Loucy (cell line): ENCODE data around the gene CELF4.

Source experiments
- H2AFZ ChIP-seq: fragments of 200-600 bp; sonication (generic); 2 replicates; pipeline ENCODE4 v1.6.0; 2016; ENCODE audit warnings: antibody characterized with exemption, mild to moderate bottlenecking, low read length, moderate library complexity
- H3F3A ChIP-seq: fragments of 200-600 bp; 2 replicates; pipeline ENCODE4 v1.6.0; 2016; ENCODE audit warnings: antibody characterized with exemption, low read depth, mild to moderate bottlenecking
- H3K27me3 ChIP-seq: fragments of 200-600 bp; sonication (generic); 2 replicates; pipeline ENCODE4 v1.6.1; 2014; ENCODE audit warnings: low read length, mild to moderate bottlenecking; ENCODE audit not compliant: insufficient read depth, poor library complexity, severe bottlenecking
- H3K36me3 ChIP-seq: fragments of 200-600 bp; sonication (generic); 2 replicates; pipeline ENCODE4 v1.6.1; 2016; ENCODE audit warnings: low read length; ENCODE audit not compliant: insufficient read depth
- H3K4me1 ChIP-seq: fragments of 200-600 bp; sonication (generic); 2 replicates; pipeline ENCODE4 v1.5.1; 2014; ENCODE audit warnings: low read length, mild to moderate bottlenecking; ENCODE audit not compliant: insufficient read depth, poor library complexity, severe bottlenecking
- H3K4me2 ChIP-seq: fragments of 200-600 bp; sonication (generic); 2 replicates; pipeline ENCODE4 v1.6.0; 2014; ENCODE audit warnings: antibody characterized with exemption, low read length, low read depth, mild to moderate bottlenecking; ENCODE audit not compliant: poor library complexity, severe bottlenecking
- H3K4me3 ChIP-seq: fragments of 200-600 bp; sonication (generic); 2 replicates; pipeline ENCODE4 v1.5.1; 2014; ENCODE audit warnings: low read length, mild to moderate bottlenecking, mixed read lengths; ENCODE audit not compliant: poor library complexity, severe bottlenecking
- H3K79me2 ChIP-seq: fragments of 200-600 bp; sonication (generic); 2 replicates; pipeline ENCODE4 v1.6.1; 2014; ENCODE audit warnings: low read length; ENCODE audit not compliant: insufficient read depth
- H3K9ac ChIP-seq: fragments of 200-600 bp; sonication (generic); 2 replicates; pipeline ENCODE4 v1.6.0; 2014; ENCODE audit warnings: mild to moderate bottlenecking, low read depth, low read length, moderate library complexity; ENCODE audit not compliant: poor library complexity, severe bottlenecking
- H3K9me2 ChIP-seq: fragments of 200-600 bp; sonication (generic); replicated peaks from 2 replicates; pipeline ENCODE4 v1.6.1; 2016; ENCODE audit warnings: low read depth, low read length, mixed read lengths
- H3K9me3 ChIP-seq: fragments of 200-600 bp; sonication (generic); 2 replicates; pipeline ENCODE4 v1.6.1; 2014; ENCODE audit warnings: mild to moderate bottlenecking, antibody characterized with exemption, low read length, low read depth; ENCODE audit not compliant: insufficient read depth
- H4K20me1 ChIP-seq: fragments of 200-600 bp; sonication (generic); 2 replicates; pipeline ENCODE4 v1.6.0; 2014; ENCODE audit warnings: antibody characterized with exemption, low read length, mild to moderate bottlenecking; ENCODE audit not compliant: insufficient read depth, poor library complexity, severe bottlenecking
- EZH2phosphoT487 ChIP-seq: fragments of 200-600 bp; IDR thresholded peaks from 2 replicates; pipeline ENCODE4 v1.6.1; 2018; ENCODE audit warnings: antibody characterized with exemption, mild to moderate bottlenecking, moderate library complexity, borderline replicate concordance
- TF ChIP-seq, protein P1 (sequence below): fragments of 200-600 bp; sonication (generic); conservative IDR thresholded peaks from 2 replicates; pipeline ENCODE4 v1.5.1; 2014; ENCODE audit warnings: mild to moderate bottlenecking, antibody characterized with exemption, low read length

CELF4 gene

DNA sequence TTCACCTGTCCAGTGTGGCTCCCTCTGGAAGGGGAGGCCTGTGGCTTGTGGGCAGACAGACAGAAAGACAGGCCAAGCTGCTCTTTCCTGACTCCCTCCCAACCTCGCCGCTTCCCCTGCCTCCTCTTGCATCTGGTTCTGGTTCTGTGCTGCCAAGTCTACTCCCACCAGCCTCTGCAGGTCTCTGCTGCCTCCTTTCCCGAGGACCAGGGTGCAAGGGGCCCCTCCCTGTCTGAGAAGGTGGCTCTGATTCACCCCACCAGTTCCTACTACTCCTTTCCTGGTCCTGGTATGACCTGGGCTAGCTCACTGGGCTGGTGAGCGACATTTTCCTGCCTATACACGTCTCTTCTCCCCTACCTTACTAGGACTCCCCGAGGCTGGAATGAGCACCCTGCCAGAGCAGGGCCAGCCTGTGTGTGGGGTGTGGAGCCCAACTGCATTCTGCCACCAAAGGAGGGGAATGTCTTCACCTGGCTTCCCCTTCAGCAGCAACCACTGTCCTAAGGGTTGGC, 238.5 kb downstream of the CELF4 start:
- no peaks in the 10 kb centered on the region for H3K27me3 ChIP-seq
- H3K4me2 ChIP-seq, result no peak overlapping the region
- H3K36me3 ChIP-seq, result no peaks in the 10 kb centered on the region
- H3K4me1 ChIP-seq, result no peaks in the 10 kb centered on the region
- TF ChIP-seq, protein P1, sequence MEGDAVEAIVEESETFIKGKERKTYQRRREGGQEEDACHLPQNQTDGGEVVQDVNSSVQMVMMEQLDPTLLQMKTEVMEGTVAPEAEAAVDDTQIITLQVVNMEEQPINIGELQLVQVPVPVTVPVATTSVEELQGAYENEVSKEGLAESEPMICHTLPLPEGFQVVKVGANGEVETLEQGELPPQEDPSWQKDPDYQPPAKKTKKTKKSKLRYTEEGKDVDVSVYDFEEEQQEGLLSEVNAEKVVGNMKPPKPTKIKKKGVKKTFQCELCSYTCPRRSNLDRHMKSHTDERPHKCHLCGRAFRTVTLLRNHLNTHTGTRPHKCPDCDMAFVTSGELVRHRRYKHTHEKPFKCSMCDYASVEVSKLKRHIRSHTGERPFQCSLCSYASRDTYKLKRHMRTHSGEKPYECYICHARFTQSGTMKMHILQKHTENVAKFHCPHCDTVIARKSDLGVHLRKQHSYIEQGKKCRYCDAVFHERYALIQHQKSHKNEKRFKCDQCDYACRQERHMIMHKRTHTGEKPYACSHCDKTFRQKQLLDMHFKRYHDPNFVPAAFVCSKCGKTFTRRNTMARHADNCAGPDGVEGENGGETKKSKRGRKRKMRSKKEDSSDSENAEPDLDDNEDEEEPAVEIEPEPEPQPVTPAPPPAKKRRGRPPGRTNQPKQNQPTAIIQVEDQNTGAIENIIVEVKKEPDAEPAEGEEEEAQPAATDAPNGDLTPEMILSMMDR, result no peak
- TF ChIP-seq EZH2phosphoT487, result no peak
- no peaks in the 10 kb centered on the region for H3K9me3 ChIP-seq
- no peak overlapping the region for H3K4me3 ChIP-seq
- H3K9me2 ChIP-seq, result no peaks in the 10 kb centered on the region
- H3K9ac ChIP-seq, result no peak overlapping the region
- no peak overlapping the region for H2AFZ ChIP-seq
- no peaks in the 10 kb centered on the region for H3K79me2 ChIP-seq
- H4K20me1 ChIP-seq, result no peaks in the 10 kb centered on the region
- no peaks in the 10 kb centered on the region for H3F3A ChIP-seq

DNA sequence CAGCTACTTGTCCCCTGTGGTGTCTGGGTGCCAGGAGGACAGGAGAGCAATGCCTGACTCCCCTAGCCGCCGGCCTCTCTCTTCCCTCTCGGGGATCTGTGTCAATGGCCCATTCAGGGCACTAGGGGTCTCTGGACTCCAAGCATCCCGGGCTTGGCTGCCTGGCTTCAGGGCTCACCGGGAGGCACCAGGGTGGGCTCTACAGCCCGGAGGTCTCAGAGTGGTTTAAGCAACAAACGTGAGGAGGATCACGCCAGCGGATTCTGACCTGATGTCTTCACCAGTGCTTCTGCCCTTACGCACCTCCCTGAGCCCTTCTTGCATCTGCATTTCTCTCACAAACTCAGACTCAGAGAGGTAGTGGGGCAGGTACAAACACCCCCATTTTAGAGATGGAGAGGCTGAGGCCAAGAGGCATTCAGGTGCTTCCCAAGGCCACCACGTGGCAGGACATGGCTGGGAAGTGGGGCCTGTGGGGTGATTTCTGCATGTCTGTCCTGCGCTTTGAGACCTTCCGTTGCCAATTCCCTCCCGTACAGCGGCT, 243.0 kb downstream of the CELF4 start:
- Histone ChIP-seq H3K4me1 (no peaks in the 10 kb centered on the region), H4K20me1 (no peaks in the 10 kb centered on the region), H3K36me3 (no peaks in the 10 kb centered on the region), H3F3A (no peaks in the 10 kb centered on the region), H3K4me2 (no peak overlapping the region), H3K79me2 (no peaks in the 10 kb centered on the region), H2AFZ (no peak overlapping the region), H3K9me3 (no peaks in the 10 kb centered on the region), H3K4me3 (no peak overlapping the region), H3K27me3 (no peaks in the 10 kb centered on the region), H3K9me2 (no peaks in the 10 kb centered on the region), H3K9ac (no peak overlapping the region)
- TF ChIP-seq, protein P1, result peak; percentile 65
- TF ChIP-seq EZH2phosphoT487, result no peak

DNA sequence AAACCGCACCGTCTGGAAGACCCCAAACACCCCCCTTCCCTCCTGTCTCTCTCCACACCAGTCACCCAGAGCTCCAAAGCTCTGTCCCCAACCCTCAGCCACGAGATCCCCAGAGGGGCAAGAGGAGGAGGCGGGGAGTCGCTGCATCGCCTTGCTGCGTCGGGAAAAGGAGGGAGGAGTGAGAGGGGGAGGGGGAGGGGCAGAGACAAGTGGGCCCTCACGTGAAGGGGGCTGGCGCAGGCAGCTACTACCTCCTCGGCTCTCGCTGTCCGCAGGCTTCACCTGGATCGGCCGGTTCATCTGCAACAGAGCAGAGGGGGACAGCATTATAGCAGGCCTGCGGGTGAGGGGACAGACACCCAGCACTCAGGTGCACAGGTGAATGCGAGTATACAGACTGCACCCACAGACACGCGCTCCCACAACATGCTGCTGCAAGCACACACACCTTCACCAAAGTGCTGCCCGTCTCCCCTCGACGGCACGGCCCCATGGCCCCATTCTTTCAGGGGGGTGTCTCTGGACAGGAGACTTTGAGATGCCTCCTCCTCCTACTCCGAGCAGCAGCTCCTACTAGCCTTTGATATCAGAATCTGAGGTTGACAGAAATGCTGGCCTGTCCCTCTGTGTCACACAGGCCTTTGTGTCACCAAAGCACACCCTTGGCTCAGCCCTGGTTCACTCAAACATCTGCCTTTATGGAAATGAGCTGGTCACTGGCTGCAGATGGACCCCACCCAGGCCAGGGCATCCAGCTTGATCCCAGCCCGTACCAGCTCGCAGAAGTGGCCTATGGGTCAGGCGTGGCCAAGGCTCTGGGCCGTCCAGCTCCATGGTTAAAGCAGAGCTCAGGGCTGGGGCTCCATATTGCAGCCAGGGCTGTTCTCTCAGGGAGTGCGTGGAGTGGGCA, 243.8 kb downstream of the CELF4 start:
- TF ChIP-seq EZH2phosphoT487, result no peak
- TF ChIP-seq, protein P1, result no peak
- Histone ChIP-seq H3K27me3 (no peaks in the 10 kb centered on the region), H3K4me2 (no peak overlapping the region), H3K4me1 (no peaks in the 10 kb centered on the region), H3K9ac (no peak overlapping the region), H3K9me2 (no peaks in the 10 kb centered on the region), H3K36me3 (no peaks in the 10 kb centered on the region), H3K9me3 (no peaks in the 10 kb centered on the region), H2AFZ (no peak overlapping the region), H3K4me3 (no peak overlapping the region), H3F3A (no peaks in the 10 kb centered on the region), H3K79me2 (no peaks in the 10 kb centered on the region), H4K20me1 (no peaks in the 10 kb centered on the region)
